ENCODE results near the gene SH3D21.

Gene SH3D21

DNA sequence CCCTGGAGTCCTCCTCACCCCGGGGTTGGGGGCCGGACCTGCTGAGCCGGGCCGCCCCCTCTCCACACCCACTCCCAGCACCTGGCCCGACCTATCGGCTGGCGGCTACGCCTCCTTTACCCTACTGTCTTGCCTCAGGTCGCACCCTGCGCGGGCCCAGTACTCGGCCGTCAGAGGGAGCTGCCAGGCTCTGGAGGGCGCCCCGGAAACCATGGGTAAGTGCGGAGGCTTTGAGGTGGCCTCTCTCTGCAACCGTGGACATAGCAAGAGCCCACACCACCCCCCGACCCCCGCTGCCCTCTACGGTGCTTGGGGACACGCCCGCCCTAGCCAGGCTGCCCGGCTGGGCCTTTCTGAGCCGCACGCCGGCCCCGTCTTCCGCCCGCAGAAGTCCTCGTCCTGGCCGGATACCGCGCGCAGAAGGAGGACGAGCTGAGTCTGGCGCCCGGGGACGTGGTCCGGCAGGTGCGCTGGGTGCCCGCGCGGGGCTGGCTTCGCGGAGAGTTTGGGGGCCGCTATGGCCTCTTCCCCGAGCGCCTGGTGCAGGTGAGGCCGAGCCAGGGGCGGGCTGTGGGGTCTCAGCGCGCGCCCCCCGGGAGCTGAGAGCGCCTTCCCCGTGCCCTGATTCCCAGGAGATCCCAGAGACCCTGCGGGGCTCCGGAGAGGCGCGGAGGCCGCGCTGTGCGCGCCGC, at the start of gene SH3D21:
Gene SH3D21 (plus strand): TSS at position 159 of the 692 bp plus-strand sequence. CDS start 53 bp downstream, at position 212.
- peak; percentile 97 for DNase-seq

- no peak for DNase-seq
Measured at GRCh38 chr1:36256558-36257374, 49.4 kb upstream of the SH3D21 start.

- DNase-seq: peak; percentile 59
Measured at GRCh38 chr1:36257375-36257767, 48.8 kb upstream of the SH3D21 start.

DNA sequence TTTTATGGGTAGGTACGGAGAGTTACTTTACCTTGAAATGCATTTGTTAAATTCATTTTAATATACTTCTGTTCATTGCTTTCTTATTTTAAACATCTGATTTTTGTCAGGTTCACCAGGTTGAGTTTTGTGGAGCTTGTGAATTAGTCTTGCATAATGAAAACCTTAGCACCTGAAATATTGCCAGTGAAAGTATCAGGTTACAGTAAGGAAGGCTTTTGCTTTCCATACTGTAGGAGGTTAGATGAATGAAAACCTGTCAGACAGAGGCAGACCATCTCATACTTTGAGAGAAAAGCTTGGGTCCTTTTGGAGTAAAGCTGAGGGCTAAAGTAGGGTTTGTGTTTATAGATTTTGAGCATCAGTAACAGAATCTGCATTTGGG, 47.2 kb upstream of the SH3D21 start:
- DNase-seq: peak; percentile 97

DNA sequence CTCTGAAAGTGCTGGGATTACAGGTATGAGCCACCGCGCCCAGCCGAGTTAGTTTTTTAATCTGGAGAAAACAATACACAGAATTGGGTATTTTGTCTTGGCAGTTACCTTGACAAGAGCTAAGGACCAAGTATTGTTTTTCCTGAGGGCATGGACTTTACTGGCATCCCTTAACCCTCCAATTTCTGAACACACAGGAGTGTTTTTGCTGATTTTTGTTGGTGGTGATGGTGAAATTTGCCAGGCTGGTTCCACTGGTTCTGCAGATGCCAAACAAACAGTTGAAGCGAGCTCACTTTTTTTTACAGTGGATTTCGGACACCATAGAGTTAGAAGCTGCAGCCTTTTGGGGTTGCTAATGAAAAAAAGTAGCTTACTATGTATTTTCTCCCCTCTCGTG, 37.2 kb upstream of the SH3D21 start:
- no peak for DNase-seq

GRCh38 chr1:36269408-36269838, 36.7 kb upstream of the SH3D21 start:
- no peak for DNase-seq

DNA sequence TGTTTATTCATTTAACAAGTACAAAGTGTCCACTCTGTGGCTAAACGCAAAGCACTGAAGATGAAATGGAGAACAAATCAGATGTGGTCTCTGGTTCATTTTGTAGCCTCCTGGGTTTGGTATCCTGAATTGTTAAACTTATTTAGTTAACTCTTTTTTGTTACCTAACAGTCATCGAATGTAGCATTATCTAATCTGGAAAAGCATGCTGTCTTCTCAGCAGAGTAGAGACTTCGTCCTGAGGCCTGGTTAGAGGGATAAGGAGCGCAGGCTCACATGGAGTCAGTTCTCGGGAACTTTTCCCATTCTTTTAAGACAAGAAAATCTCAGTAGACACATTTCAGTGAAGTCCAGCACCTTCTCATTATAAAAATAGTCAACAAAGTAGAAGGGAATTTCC, 33.1 kb upstream of the SH3D21 start:
- DNase-seq: no peak

- DNase-seq: no peak
Measured at GRCh38 chr1:36274201-36274600, 32.0 kb upstream of the SH3D21 start.

DNA sequence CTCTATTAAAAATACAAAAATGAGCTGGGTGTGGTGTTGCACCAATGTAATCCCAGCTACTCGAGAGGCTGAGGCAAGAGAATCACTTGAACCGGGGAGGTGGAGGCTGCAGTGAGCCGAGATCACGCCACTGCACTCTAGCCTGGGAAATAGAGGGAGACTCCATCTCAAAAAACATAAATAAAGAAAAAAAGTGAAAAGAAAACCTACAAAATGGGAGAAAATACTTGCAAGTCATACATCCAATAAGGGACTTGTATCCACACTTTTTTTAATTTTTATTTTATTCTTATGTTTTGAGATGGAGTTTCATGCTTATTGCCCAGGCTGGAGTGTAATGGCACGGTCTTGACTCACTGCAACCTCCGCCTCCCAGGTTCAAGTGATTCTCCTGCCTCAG, 29.5 kb upstream of the SH3D21 start:
- no peak for DNase-seq

GRCh38 chr1:36279110-36279788, 26.9 kb upstream of the SH3D21 start:
- DNase-seq: no peak

- no peak for DNase-seq
Measured at GRCh38 chr1:36279789-36280296, 26.3 kb upstream of the SH3D21 start.

DNA sequence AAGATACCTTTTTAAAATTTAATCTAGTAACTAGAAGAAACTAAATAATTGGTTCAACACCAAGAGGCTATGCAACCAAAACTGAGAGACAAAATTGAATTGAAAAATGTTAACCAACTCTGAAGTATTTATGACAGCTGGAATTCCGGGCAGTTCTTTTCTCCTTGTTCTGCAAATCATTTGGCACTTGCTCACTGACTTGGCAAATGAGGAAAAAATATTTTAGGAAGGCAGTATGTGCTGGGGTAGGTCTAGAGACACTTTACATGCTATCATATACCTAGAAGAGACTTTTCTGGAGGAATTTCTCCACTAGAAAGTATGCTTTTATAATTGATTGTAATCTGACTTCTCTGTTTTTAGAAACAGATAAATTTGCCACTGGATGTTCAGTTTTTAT, 22.1 kb upstream of the SH3D21 start:
- no peak for DNase-seq

- DNase-seq: no peak
Measured at GRCh38 chr1:36284517-36284916, 21.7 kb upstream of the SH3D21 start.

GRCh38 chr1:36285443-36286101, 20.6 kb upstream of the SH3D21 start:
- DNase-seq: peak; percentile 99

DNA sequence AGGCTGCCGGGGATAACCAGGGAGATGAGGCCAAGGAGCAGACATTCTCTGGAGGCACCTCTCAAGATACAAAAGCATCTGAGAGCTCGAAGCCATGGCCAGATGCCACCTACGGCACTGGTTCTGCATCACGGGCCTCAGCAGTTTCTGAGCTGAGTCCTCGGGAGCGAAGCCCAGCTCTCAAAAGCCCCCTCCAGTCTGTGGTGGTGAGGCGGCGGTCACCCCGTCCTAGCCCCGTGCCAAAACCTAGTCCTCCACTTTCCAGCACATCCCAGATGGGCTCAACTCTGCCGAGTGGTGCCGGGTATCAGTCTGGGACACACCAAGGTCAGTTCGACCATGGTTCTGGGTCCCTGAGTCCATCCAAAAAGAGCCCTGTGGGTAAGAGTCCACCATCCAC, 19.4 kb upstream of the SH3D21 start:
- DNase-seq: no peak

GRCh38 chr1:36287595-36287994, 18.6 kb upstream of the SH3D21 start:
- DNase-seq: no peak

DNA sequence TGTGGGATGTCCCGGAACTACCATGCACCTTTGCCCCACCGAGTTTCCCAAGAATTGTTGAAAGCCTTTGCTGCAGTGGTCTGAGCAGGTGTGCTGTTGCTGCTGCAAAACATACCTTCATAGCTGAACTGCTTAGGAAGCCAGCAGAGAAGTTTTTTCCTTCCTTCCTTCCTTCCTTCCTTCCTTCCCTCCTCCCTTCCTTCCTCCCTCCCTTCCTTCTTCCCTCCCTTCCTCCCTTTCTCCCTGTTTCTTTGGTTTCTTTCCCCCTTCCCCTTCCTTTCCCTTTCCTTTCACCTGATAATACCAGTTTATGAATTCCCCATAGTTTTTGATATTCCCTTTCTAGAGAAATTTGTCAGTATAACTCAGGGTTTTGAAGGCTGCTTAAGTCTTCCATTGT, 10.8 kb upstream of the SH3D21 start:
- DNase-seq: no peak

DNA sequence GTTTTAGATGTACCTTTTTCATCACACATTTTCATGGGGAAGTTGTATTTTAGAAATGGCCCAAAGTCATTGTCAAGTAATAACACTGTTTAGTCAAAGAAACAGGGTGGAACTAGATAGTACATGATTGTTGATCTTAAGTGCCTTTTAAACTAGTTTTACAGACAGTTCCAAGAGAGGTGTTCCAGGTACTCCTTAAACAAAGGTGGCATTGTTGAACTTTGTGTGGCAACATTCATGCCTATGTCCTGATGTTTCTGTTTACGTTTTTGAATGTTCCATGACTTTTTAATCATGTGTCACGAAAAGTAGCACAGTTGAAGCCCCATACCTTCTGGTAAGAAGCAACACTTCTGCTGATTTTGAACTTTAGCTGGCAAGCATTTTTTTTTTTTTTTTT, 9.1 kb upstream of the SH3D21 start:
- DNase-seq: no peak

DNA sequence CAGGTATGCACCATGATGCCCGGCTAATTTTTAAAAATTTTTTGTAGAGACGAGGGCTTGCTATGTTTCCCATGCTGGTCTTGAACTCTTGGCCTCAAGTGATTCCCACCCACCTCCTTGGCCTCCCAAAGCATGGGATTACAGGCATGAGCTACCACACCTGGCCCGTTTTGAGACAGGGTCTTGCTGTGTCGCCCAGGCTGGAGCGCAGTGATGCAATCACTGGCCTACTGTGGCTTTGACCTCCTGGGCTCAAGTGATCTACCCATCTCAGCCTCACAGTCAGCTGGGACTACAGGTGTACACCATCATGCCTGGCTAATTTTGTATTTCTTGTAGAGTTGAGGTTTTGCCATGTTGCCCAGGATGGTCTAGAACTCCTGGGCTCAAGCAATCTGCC, 7.5 kb upstream of the SH3D21 start:
- no peak for DNase-seq

GRCh38 chr1:36300526-36300925, 5.6 kb upstream of the SH3D21 start:
- DNase-seq: no peak

GRCh38 chr1:36301220-36301619, 4.9 kb upstream of the SH3D21 start:
- no peak for DNase-seq

DNA sequence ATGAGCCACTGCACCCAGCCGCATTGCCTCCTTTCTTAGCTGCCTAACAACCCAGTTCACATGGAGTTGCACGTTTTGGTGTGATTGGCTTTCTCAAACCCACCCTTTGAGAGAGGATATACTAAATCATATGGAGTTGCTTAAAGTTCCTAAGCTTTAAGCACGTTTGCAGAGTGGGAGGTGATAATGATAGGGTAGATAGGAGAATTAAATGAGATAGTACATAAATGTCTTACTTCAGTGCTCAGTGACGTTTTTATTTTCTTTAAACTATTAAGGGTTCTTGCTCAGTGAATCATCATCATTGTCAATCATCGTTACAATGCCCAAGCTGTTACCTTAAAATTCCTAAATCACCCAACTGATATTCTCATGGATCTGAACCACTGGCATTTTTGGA, 2.9 kb upstream of the SH3D21 start:
- no peak for DNase-seq

Measured in NCI-H510A treated with DMSO at 0.1 percent for 48 hours (cell line).